Fibroblast of upper back skin (primary cell): ENCODE measurements around the gene ELOB.

Experiments
- DNase-seq: peaks from one replicate; pipeline ENCODE4 v3.0.0-alpha.2; 2013

The ELOB gene

DNA sequence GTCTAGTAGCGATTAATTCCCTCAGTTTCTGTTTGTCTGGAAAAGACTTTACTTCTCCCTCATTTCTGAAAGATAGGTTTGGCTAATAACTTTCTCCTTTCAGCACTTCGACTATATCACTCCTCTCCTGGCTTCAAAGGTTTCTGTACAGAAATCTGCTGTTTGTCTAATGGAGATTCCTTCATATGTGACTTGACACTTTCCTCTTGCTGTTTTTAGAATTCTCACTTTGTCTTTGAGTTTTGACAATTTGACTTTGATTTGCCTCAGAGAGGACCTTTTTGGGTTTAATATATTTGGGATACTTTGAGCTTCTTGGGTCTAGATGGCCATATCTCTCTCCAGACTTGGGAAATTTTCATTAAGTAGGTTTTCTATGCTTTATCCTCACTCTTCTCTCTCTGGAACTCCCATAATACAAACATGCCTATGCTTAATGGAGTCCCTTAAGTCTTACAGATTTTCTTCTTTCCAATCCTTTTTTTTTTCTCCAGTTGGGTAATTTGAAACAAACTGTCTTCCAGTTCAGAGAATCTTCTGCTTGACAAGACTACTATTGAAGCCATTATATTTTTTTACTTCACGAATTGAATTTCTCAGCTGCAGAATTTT, 32.2 kb upstream of the ELOB start:
- DNase-seq: no peak

- no peak for DNase-seq
These were observed 31.1 kb upstream of the ELOB start for GRCh38 chr16:2808181-2808580.

- DNase-seq: no peak
These were observed 29.2 kb upstream of the ELOB start for GRCh38 chr16:2806286-2806685.

DNA sequence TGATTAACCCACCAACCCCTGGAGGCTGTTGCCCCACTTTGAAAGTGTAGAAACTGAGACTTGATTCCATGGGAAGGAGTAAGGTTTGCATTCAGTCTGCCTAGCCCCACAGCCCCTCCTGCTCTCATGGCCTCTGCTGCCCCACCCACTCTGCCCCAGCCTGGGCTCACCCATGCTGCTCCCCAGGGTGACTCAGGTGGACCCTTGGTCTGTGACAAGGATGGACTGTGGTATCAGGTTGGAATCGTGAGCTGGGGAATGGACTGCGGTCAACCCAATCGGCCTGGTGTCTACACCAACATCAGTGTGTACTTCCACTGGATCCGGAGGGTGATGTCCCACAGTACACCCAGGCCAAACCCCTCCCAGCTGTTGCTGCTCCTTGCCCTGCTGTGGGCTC, 27.6 kb upstream of the ELOB start:
- no peak for DNase-seq

GRCh38 chr16:2803545-2804195, 26.6 kb upstream of the ELOB start:
- DNase-seq: no peak

DNA sequence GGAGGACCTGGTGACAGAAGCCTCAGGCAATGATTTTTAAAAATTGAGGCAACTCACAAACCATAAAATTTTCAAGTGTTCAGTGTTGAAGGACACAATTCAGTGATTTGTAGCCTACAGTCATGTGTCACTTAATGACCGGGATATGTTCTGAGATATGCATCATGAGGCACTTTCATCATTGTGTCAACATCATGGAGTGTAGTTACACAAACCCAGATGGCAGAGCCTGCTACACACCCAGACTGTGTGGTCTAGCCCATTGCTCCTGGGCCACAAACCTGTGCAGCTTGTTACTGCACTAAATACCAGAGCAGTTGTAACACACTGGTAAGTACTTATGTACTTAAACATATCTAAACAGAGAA, 22.8 kb upstream of the ELOB start:
- DNase-seq: no peak

GRCh38 chr16:2799205-2799858, 22.3 kb upstream of the ELOB start:
- no peak for DNase-seq

- DNase-seq: no peak
These were observed 21.7 kb upstream of the ELOB start for GRCh38 chr16:2798723-2799204.

DNA sequence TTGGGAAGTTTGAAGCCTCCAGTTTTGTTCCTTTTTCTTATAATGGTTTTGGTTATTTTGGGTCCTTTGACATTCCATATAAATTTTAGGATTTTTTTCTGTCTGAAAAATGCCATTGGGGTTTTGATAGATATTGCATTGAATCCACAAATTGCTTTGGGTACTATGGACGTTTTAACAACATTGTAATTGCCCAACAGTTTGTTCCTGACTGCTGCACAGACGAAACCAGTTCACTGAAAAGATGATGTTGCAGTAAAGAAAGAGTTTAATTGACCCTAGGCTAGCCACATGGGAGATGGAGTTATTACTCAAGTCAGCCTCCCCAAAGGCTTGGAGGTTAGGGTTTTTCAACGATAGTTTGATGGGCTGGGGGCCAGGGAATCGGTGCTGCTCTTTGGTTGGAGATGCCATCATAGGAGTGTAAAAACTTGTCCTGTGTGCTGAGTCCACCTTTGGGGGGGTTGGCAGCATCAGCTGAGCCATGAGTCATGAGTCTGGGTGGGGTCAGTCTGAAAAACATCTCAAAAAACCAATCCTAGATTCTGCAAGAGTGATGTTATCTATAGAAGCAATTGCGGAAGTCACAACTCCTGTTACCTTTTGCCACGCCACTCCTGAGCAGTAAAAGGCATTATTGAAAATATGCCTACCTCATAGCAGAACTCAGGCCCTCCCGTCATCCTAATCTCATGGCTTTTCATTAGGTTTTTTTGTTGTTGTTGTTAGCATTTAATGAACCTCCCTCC, 18.5 kb upstream of the ELOB start:
- no peak for DNase-seq

- no peak for DNase-seq
These were observed 15.9 kb upstream of the ELOB start for GRCh38 chr16:2792940-2793339.

- DNase-seq: no peak
These were observed 14.1 kb upstream of the ELOB start for GRCh38 chr16:2791174-2791573.

DNA sequence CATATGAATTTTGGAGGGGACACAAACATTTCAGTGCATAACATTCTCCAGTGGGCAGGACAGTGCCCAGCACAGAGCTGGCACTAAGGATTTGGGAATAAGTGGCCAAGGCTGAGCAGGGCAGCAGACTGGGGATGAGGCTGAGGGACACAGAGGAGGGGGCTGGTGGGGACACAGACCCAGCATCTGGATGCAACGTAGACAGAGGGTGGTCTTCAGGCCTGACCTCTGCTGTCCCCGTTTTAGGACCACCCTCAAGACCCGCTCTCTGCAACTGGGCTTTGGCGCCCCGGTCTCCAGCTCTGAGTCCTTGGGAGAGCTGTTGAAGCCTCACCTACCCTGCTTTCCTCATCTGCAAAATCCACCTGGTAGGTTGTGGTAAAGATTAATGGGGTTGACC, 13.6 kb upstream of the ELOB start:
- no peak for DNase-seq

- DNase-seq: no peak
These were observed 10.9 kb upstream of the ELOB start for GRCh38 chr16:2787961-2788360.

- DNase-seq: no peak
These were observed 10.3 kb upstream of the ELOB start, which contains the start of gene PRSS33 for GRCh38 chr16:2787406-2787805. PRSS33 (minus strand) TSS chr16:2787560; CDS start chr16:2786547, 1,013 bp downstream.

DNA sequence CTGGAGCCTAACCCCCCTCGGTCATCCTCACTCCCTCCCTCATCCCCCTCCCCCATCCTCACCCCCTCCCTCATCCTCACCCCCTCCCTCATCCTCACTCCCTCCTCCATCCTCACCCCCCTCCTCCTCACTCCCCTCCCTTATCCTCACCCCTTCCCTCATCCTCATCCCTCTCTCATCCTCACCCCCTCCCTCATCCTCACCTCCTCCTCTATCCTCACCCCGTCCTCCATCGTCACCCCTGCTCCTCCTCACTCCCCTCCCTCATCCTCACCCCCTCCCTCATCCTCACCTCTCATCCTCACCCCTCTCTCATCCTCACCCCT, 9.7 kb upstream of the ELOB start:
- no peak for DNase-seq

DNA sequence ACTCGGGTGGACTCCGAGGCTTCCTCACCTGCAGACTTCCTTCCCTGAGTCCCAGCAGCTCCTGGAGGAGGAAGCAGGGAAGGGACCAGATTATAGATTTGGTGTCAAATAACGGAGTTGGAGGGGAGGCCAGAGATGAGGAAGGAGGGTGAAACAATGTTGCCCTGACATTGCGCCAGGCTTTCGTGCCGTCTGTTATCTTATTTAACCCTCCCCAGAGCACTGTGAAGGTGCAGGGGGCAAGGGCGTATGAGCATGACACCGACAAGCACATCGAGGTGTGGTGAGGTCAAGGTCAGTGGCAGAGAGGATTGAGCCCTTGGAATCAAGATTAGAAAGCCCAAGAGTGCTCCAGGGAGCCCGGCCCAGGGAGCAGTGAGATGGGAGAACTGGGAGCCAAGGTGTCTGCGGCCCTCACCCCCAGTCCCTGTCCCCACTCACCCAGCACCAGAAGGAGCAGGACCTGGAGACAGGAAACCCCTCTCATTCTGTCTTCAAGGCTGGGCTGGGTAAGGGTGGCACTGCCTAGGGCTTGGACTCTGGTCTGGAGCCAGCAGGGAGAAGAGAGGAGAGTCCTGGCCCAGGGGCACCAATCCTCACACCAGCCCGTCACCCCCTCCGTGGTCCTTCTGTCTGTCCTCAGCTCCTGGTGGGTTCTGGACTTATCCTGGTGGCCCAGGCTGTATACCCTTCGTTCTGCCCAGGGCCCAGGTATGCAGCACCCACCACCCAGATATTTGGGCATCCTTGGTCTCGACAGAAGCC, 9.2 kb upstream of the ELOB start:
- DNase-seq: no peak

DNA sequence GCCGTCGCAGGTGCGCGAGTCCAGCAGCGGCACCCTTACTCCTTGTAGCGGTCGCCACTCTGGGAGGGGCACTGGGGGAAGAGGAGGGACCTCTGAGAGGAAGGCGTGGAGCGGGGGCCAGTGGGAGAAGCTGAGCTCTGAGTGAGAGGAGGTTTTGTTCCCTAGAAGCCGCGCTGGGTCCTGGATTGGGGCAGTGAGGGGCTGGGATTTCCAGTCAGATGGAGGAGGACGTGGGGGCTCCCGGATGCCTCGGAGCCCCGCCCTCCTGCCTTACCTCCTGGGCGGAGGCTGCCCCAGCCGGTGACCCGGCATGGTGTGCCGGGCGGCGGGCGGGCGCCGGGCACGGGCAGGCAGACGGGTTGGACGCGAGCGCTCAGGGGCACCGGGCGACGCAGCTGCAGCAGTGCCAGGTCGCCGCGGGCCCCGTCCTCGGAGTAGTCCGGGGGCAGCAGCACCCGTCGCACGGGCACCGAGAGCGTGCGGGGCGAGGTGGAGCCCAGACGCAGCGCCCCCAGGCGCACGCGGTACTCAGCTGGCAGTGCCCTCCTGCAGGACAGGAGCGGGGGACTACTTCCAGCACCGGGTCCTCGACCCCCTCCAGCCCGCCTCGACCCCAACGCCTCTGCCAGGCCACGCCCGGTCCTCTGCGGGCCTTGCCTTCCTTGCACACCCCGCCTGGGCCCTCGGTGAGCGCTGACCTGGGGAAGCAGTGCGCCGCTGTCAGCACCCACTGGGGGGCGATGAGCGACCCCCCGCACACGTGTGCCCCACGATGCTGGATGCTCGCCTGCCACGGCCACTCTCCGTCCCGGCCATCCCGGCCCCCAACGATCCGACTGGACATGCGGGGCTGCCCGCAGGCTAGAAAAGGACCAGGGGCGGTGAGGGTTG, 8.3 kb upstream of the ELOB start:
- DNase-seq: no peak

DNA sequence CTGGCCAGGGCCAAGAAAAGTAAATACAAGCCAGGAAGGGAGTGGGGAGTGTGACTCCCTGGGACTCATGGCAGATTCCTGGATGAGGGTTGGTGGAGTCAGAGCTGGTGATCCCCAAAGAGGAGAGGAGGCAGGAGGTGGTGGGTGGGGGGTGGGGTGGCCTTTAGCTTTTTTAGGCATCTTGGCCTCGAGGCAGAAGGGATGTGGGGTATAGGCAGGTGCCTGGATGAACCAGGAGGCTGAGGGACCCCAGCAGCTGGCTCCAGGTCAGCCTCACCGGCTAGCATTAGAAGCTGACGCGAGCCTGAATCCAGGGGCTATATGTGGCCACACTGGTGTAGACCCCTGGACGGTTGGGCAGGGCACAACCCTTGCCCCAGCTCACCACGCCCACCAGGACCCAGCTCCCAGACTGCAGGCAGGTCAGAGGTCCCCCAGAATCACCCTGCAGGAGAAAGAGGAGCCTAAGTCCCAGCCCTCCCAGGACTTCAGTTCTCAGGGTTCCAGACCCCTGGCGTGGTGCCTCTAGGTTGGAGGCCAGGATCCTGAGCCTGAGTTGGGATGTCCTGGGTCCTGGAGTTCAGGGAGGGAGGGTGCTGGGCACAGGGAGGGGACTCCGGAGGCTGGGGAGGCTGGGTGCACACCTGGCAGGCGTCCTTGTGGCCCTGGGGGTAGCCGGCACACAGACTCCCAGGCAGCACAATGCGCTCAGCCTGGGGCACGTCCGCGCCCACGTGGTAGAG, 7.4 kb upstream of the ELOB start:
- DNase-seq: no peak

- no peak for DNase-seq
These were observed 6.7 kb upstream of the ELOB start for GRCh38 chr16:2783581-2784357.

DNA sequence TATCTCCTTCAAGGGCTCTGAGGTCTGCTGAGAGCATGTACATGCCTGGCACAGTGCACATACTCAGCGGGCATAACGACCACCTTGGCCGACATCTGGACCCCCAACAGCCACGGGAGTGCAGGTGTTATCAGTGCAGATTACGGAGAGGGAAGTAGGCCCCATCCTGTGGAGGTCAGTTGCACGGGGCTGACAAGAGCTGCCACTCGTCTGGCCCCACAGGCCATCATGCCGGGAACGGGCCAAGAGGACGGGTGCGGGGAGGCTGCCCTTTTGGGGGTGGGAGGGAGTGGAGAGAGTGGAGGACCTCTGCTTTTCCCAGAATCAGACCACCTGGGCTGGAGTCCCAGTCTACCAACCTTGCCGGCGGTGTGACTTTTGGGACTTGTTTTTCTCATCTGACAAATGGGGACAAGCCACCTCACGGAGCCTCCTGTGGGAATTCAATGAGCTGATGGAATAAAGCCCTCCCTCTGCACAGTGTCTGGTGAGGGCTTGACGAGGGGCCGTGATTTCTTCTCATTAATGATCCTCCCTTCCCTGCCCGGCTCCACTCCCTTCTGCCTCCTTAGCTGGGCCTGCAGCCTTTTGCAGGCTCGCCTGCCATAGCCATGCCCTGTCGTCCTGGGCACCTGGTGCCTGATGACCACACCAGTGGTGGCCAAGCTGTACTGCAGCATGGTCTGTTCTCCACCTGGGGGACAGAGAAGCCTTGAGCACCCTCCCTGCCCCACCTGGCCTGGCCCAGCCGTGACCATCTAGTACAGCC, 5.7 kb upstream of the ELOB start:
- no peak for DNase-seq
